WTC11 (cell line): ENCODE data around the gene MCCC1. TPM values are rescaled to one million over a fixed set of nuclear protein-coding genes. Genes with fewer than 3 reads are reported as not detected.

Experiments
- ATAC-seq: fragments of 200-7000 bp; cut with Tn5 transposase; 2 replicates; pipeline ENCODE4 v1.10.0; 2021; ENCODE audit warnings: mild to moderate bottlenecking, moderate library complexity
- CTCF ChIA-PET: fragments of 300-600 bp; sonication (Branson Sonifier 250); formaldehyde crosslinking; loops from one replicate; lab custom pipeline; 2021; ENCODE audit warnings: antibody characterized with exemption; lab: Charles Lee
- POLR2A ChIA-PET: fragments of 350-600 bp; sonication (Branson Sonifier 250); formaldehyde crosslinking; loops from one replicate; lab custom pipeline; 2021; ENCODE audit warnings: antibody characterized with exemption; lab: Charles Lee
- DNase-seq: peaks from one replicate; pipeline ENCODE4 v3.0.0; 2021; ENCODE audit warnings: low spot score
- H3K27ac Mint-ChIP-seq: 2 replicates; pipeline ENCODE4 v1.8.0; 2021; ENCODE audit warnings: mixed read lengths
- H3K27me3 Mint-ChIP-seq: 2 replicates; pipeline ENCODE4 v1.8.0; 2021; ENCODE audit warnings: low read depth, mild to moderate bottlenecking, moderate library complexity, mixed read lengths
- H3K36me3 Mint-ChIP-seq: 2 replicates; pipeline ENCODE4 v1.8.0; 2021; ENCODE audit warnings: mixed read lengths
- H3K4me1 Mint-ChIP-seq: 2 replicates; pipeline ENCODE4 v1.8.0; 2022; ENCODE audit warnings: mixed read lengths
- H3K4me3 Mint-ChIP-seq: 2 replicates; pipeline ENCODE4 v1.8.0; 2021; ENCODE audit warnings: mild to moderate bottlenecking, moderate library complexity, mixed read lengths
- H3K9me3 Mint-ChIP-seq: 2 replicates; pipeline ENCODE4 v1.8.0; 2021; ENCODE audit warnings: mixed read lengths
- ATF1 ChIP-seq: sonication (generic); formaldehyde crosslinking; IDR thresholded peaks from 2 replicates; pipeline ENCODE4 v1.8.1; 2023; ENCODE audit warnings: mild to moderate bottlenecking, moderate library complexity, missing genetic modification reagents
- CBFB ChIP-seq: sonication (generic); formaldehyde crosslinking; IDR thresholded peaks from 2 replicates; pipeline ENCODE4 v1.8.1; 2022; ENCODE audit warnings: mild to moderate bottlenecking, low read depth, missing genetic modification reagents
- ELF4 ChIP-seq: sonication (generic); formaldehyde crosslinking; IDR thresholded peaks from 2 replicates; pipeline ENCODE4 v1.8.1; 2022; ENCODE audit warnings: low read depth, mild to moderate bottlenecking, moderate library complexity, missing genetic modification reagents
- FOXJ3 ChIP-seq: sonication (generic); formaldehyde crosslinking; IDR thresholded peaks from 2 replicates; pipeline ENCODE4 v1.9.0; 2021; ENCODE audit warnings: missing genetic modification reagents, mild to moderate bottlenecking, borderline replicate concordance
- JUN ChIP-seq: sonication (generic); formaldehyde crosslinking; IDR thresholded peaks from 2 replicates; pipeline ENCODE4 v1.8.0; 2023; ENCODE audit warnings: mild to moderate bottlenecking, missing genetic modification reagents
- KAT7 ChIP-seq: sonication (generic); formaldehyde crosslinking; IDR thresholded peaks from 2 replicates; pipeline ENCODE4 v1.8.1; 2023; ENCODE audit warnings: missing genetic modification reagents, mild to moderate bottlenecking, borderline replicate concordance
- MYBL2 ChIP-seq: sonication (generic); formaldehyde crosslinking; IDR thresholded peaks from 2 replicates; pipeline ENCODE4 v1.8.1; 2023; ENCODE audit warnings: mild to moderate bottlenecking, moderate library complexity, missing genetic modification reagents
- NFE2L1 ChIP-seq: sonication (generic); formaldehyde crosslinking; IDR thresholded peaks from 2 replicates; pipeline ENCODE4 v1.8.1; 2023; ENCODE audit warnings: missing genetic modification reagents
- NFYB ChIP-seq: sonication (generic); formaldehyde crosslinking; conservative IDR thresholded peaks from 2 replicates; pipeline ENCODE4 v1.8.0; 2022; ENCODE audit warnings: low read depth, missing genetic modification reagents
- PRRX2 ChIP-seq: fragments of 250-450 bp; sonication (Bioruptor Pico); IDR thresholded peaks from 2 replicates; pipeline ENCODE4 v1.8.0; 2021; ENCODE audit warnings: mild to moderate bottlenecking
- SMAD4 ChIP-seq: sonication (generic); formaldehyde crosslinking; IDR thresholded peaks from 2 replicates; pipeline ENCODE4 v1.8.0; 2022; ENCODE audit warnings: mild to moderate bottlenecking, missing genetic modification reagents
- TEAD4 ChIP-seq: sonication (generic); formaldehyde crosslinking; IDR thresholded peaks from 2 replicates; pipeline ENCODE4 v1.8.0; 2022; ENCODE audit warnings: mild to moderate bottlenecking, missing genetic modification reagents
- ZNF219 ChIP-seq: sonication (generic); formaldehyde crosslinking; IDR thresholded peaks from 2 replicates; pipeline ENCODE4 v1.8.0; 2023; ENCODE audit warnings: missing genetic modification reagents, mild to moderate bottlenecking, borderline replicate concordance
- ZNF671 ChIP-seq: fragments of 250-450 bp; sonication (Bioruptor Pico); IDR thresholded peaks from 2 replicates; pipeline ENCODE4 v1.8.0; 2021; ENCODE audit warnings: mild to moderate bottlenecking
- total RNA-seq: library from RNA; stranded (reverse); gene quantifications from 3 replicates; pipeline ENCODE4 v1.2.3, GENCODE V29; 2021
- TF ChIP-seq, protein P1 (sequence below): sonication (generic); formaldehyde crosslinking; IDR thresholded peaks from 2 replicates; pipeline ENCODE4 v1.8.1; 2023; ENCODE audit warnings: mild to moderate bottlenecking, missing genetic modification reagents
- TF ChIP-seq, protein P2 (sequence below): sonication (generic); formaldehyde crosslinking; IDR thresholded peaks from 2 replicates; pipeline ENCODE4 v1.8.0; 2023; ENCODE audit warnings: mild to moderate bottlenecking, missing genetic modification reagents
- TF ChIP-seq, protein P3 (sequence below): sonication (generic); formaldehyde crosslinking; IDR thresholded peaks from 2 replicates; pipeline ENCODE4 v1.8.1; 2023; ENCODE audit warnings: mild to moderate bottlenecking, missing genetic modification reagents
- TF ChIP-seq, protein P4 (sequence below): sonication (generic); formaldehyde crosslinking; IDR thresholded peaks from 2 replicates; pipeline ENCODE4 v1.8.0; 2022; ENCODE audit warnings: mild to moderate bottlenecking, missing genetic modification reagents
- TF ChIP-seq, protein P5 (sequence below): sonication (generic); formaldehyde crosslinking; conservative IDR thresholded peaks from 2 replicates; pipeline ENCODE4 v1.8.1; 2023; ENCODE audit warnings: mild to moderate bottlenecking, low read depth, missing genetic modification reagents, moderate library complexity
- TF ChIP-seq, protein P6 (sequence below): sonication (generic); formaldehyde crosslinking; IDR thresholded peaks from 2 replicates; pipeline ENCODE4 v1.8.1; 2022; ENCODE audit warnings: missing genetic modification reagents, borderline replicate concordance

The MCCC1 gene
- total RNA-seq, 1 experiment from 2014 or later = 19.5 TPM

DNA sequence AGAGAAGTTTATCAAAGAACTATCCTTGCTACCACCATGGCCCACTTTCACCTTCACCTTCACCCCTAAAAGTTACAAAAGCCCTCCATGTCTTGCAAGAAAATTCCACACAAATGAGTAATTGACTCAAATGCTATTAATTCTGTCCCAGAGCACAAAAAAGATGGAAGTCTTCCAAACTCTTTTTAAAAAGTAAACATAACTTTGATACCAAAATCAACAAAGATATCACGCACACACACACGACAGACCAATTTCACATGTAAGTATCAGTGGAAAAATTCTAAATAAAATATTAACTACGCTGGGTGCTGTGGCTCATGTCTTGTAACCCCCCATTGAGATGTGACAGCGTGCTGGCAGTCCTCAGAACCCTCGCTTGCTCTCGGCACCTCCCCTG, 1.1 kb upstream of the MCCC1 start:
- peaks cover 8% of the 10 kb centered on the region for H3K9me3 Mint-ChIP-seq
- ATAC-seq = no peak

DNA sequence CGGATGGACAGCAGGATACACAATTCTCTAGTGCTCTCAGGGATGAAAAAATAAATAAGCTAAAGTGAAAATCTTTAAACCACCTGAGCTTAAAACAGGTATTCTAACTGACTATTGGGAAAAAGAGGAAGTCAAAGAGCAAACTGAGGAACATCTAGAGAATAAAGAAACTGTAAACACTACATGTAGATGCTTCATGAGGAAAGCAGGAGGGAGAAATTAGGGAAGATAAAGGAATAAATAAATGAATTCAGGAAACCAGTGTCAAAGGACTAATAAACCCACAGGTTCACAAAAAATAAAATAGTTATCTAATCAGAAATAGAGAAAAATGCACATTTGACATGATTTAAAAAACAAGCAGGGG, 525 bp upstream of the MCCC1 start:
- no peaks in the 10 kb centered on the region for H3K27me3 Mint-ChIP-seq
- ATAC-seq (no peak), DNase-seq (no peak)
- peaks cover 4% of the 10 kb centered on the region; the same call in 1 of the 2 replicates for H3K36me3 Mint-ChIP-seq
- ChIA-PET POLR2A (interaction anchor here (1.4 kb wide), 1 partner anchor 16 kb away, joined by 3 read pairs; no protein-coding TSS in a partner anchor), CTCF (interaction anchor here (1.0 to 5.2 kb wide), 3 partner anchors 14 to 187 kb away, joined by 3 to 45 read pairs (median 3); no protein-coding TSS in a partner anchor)
- H3K4me1 Mint-ChIP-seq = peaks cover 18% of the 10 kb centered on the region
- peak overlapping the region; percentile 96 for H3K4me3 Mint-ChIP-seq
- peak overlapping the region; percentile 97 for H3K27ac Mint-ChIP-seq
- H3K9me3 Mint-ChIP-seq = peaks cover 8% of the 10 kb centered on the region
- TF ChIP-seq JUN = no peak
- TF ChIP-seq ZNF671 (CRISPR knock-in tag) = no peak
- no peak for TF ChIP-seq ATF1
- TF ChIP-seq, protein P1, sequence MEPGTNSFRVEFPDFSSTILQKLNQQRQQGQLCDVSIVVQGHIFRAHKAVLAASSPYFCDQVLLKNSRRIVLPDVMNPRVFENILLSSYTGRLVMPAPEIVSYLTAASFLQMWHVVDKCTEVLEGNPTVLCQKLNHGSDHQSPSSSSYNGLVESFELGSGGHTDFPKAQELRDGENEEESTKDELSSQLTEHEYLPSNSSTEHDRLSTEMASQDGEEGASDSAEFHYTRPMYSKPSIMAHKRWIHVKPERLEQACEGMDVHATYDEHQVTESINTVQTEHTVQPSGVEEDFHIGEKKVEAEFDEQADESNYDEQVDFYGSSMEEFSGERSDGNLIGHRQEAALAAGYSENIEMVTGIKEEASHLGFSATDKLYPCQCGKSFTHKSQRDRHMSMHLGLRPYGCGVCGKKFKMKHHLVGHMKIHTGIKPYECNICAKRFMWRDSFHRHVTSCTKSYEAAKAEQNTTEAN (CRISPR knock-in tag) = no peak
- TF ChIP-seq PRRX2 (CRISPR knock-in tag) = no peak
- TF ChIP-seq CBFB (CRISPR knock-in tag) = no peak
- TF ChIP-seq ZNF219 = no peak
- TF ChIP-seq ELF4 (CRISPR knock-in tag) = no peak
- no peak for TF ChIP-seq KAT7 (CRISPR knock-in tag)

More for the DNA sequence above, 1.1 kb upstream of the MCCC1 start:
- peaks cover 4% of the 10 kb centered on the region; the same call in 1 of the 2 replicates for H3K36me3 Mint-ChIP-seq
- TF ChIP-seq FOXJ3 (no peak), NFE2L1 (CRISPR knock-in tag) (no peak), MYBL2 (no peak), TEAD4 (CRISPR knock-in tag) (no peak), SMAD4 (CRISPR knock-in tag) (no peak), NFYB (CRISPR knock-in tag) (no peak), PRRX2 (CRISPR knock-in tag) (no peak)
- TF ChIP-seq, protein P2, sequence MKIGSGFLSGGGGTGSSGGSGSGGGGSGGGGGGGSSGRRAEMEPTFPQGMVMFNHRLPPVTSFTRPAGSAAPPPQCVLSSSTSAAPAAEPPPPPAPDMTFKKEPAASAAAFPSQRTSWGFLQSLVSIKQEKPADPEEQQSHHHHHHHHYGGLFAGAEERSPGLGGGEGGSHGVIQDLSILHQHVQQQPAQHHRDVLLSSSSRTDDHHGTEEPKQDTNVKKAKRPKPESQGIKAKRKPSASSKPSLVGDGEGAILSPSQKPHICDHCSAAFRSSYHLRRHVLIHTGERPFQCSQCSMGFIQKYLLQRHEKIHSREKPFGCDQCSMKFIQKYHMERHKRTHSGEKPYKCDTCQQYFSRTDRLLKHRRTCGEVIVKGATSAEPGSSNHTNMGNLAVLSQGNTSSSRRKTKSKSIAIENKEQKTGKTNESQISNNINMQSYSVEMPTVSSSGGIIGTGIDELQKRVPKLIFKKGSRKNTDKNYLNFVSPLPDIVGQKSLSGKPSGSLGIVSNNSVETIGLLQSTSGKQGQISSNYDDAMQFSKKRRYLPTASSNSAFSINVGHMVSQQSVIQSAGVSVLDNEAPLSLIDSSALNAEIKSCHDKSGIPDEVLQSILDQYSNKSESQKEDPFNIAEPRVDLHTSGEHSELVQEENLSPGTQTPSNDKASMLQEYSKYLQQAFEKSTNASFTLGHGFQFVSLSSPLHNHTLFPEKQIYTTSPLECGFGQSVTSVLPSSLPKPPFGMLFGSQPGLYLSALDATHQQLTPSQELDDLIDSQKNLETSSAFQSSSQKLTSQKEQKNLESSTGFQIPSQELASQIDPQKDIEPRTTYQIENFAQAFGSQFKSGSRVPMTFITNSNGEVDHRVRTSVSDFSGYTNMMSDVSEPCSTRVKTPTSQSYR (CRISPR knock-in tag) = no peak
- TF ChIP-seq, protein P3, sequence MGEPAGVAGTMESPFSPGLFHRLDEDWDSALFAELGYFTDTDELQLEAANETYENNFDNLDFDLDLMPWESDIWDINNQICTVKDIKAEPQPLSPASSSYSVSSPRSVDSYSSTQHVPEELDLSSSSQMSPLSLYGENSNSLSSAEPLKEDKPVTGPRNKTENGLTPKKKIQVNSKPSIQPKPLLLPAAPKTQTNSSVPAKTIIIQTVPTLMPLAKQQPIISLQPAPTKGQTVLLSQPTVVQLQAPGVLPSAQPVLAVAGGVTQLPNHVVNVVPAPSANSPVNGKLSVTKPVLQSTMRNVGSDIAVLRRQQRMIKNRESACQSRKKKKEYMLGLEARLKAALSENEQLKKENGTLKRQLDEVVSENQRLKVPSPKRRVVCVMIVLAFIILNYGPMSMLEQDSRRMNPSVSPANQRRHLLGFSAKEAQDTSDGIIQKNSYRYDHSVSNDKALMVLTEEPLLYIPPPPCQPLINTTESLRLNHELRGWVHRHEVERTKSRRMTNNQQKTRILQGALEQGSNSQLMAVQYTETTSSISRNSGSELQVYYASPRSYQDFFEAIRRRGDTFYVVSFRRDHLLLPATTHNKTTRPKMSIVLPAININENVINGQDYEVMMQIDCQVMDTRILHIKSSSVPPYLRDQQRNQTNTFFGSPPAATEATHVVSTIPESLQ (CRISPR knock-in tag) = no peak
- TF ChIP-seq, protein P4, sequence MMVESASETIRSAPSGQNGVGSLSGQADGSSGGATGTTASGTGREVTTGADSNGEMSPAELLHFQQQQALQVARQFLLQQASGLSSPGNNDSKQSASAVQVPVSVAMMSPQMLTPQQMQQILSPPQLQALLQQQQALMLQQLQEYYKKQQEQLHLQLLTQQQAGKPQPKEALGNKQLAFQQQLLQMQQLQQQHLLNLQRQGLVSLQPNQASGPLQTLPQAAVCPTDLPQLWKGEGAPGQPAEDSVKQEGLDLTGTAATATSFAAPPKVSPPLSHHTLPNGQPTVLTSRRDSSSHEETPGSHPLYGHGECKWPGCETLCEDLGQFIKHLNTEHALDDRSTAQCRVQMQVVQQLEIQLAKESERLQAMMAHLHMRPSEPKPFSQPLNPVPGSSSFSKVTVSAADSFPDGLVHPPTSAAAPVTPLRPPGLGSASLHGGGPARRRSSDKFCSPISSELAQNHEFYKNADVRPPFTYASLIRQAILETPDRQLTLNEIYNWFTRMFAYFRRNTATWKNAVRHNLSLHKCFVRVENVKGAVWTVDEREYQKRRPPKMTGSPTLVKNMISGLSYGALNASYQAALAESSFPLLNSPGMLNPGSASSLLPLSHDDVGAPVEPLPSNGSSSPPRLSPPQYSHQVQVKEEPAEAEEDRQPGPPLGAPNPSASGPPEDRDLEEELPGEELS (CRISPR knock-in tag) = no peak
- TF ChIP-seq, protein P5, sequence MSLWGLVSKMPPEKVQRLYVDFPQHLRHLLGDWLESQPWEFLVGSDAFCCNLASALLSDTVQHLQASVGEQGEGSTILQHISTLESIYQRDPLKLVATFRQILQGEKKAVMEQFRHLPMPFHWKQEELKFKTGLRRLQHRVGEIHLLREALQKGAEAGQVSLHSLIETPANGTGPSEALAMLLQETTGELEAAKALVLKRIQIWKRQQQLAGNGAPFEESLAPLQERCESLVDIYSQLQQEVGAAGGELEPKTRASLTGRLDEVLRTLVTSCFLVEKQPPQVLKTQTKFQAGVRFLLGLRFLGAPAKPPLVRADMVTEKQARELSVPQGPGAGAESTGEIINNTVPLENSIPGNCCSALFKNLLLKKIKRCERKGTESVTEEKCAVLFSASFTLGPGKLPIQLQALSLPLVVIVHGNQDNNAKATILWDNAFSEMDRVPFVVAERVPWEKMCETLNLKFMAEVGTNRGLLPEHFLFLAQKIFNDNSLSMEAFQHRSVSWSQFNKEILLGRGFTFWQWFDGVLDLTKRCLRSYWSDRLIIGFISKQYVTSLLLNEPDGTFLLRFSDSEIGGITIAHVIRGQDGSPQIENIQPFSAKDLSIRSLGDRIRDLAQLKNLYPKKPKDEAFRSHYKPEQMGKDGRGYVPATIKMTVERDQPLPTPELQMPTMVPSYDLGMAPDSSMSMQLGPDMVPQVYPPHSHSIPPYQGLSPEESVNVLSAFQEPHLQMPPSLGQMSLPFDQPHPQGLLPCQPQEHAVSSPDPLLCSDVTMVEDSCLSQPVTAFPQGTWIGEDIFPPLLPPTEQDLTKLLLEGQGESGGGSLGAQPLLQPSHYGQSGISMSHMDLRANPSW = no peak
- TF ChIP-seq, protein P6, sequence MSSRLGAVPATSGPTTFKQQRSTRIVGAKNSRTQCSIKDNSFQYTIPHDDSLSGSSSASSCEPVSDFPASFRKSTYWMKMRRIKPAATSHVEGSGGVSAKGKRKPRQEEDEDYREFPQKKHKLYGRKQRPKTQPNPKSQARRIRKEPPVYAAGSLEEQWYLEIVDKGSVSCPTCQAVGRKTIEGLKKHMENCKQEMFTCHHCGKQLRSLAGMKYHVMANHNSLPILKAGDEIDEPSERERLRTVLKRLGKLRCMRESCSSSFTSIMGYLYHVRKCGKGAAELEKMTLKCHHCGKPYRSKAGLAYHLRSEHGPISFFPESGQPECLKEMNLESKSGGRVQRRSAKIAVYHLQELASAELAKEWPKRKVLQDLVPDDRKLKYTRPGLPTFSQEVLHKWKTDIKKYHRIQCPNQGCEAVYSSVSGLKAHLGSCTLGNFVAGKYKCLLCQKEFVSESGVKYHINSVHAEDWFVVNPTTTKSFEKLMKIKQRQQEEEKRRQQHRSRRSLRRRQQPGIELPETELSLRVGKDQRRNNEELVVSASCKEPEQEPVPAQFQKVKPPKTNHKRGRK (CRISPR knock-in tag) = no peak
- TF ChIP-seq, all 79 proteins: peak for 0
- Mint-ChIP-seq H3K27ac (peak overlapping the region; percentile 72; the same call in 1 of the 2 replicates), H3K4me3 (no peak overlapping the region), H3K27me3 (no peaks in the 10 kb centered on the region), H3K4me1 (peaks cover 18% of the 10 kb centered on the region)
- ChIA-PET CTCF (no interaction called here), POLR2A (interaction anchor here (1.4 kb wide), 1 partner anchor 16 kb away, joined by 3 read pairs; no protein-coding TSS in a partner anchor)
- DNase-seq = no peak
